ENCODE results near the gene NTRK2. TPM values are rescaled to one million over a fixed set of nuclear protein-coding genes. Genes with fewer than 3 reads are reported as not detected.

Gene NTRK2
- total RNA-seq, 2 experiments from 2014 or later: 0.02 TPM; not detected in 1

GRCh38 chr9:84670138-84671041 is 861 bp downstream of the NTRK2 start:
- Mint-ChIP-seq H3K27me3 (peaks cover 73% of the 10 kb centered on the region), H3K36me3 (no peaks in the 10 kb centered on the region), H3K4me3 (no peak overlapping the region), H3K9me3 (no peaks in the 10 kb centered on the region), H3K4me1 (peaks cover 13% of the 10 kb centered on the region), H3K27ac (no peak overlapping the region)
- peak; percentile 0 for DNase-seq

- Mint-ChIP-seq H3K4me3 (no peak overlapping the region), H3K4me1 (peaks cover 13% of the 10 kb centered on the region), H3K27me3 (peaks cover 69% of the 10 kb centered on the region), H3K9me3 (no peaks in the 10 kb centered on the region), H3K36me3 (no peaks in the 10 kb centered on the region), H3K27ac (no peak overlapping the region)
- DNase-seq: no peak
Observed at GRCh38 chr9:84671586-84672521, 2.3 kb downstream of the NTRK2 start.

GRCh38 chr9:84673806-84674205 is 4.3 kb downstream of the NTRK2 start:
- no peak overlapping the region for H3K27ac Mint-ChIP-seq
- H3K36me3 Mint-ChIP-seq: no peaks in the 10 kb centered on the region
- H3K27me3 Mint-ChIP-seq: peaks cover 51% of the 10 kb centered on the region
- DNase-seq: no peak
- no peaks in the 10 kb centered on the region for H3K9me3 Mint-ChIP-seq
- H3K4me1 Mint-ChIP-seq: peaks cover 7% of the 10 kb centered on the region
- no peak overlapping the region for H3K4me3 Mint-ChIP-seq

- no peak for DNase-seq
- Mint-ChIP-seq H3K4me3 (no peak overlapping the region), H3K4me1 (no peaks in the 10 kb centered on the region), H3K9me3 (no peaks in the 10 kb centered on the region), H3K36me3 (no peaks in the 10 kb centered on the region), H3K27me3 (peaks cover 25% of the 10 kb centered on the region), H3K27ac (no peak overlapping the region)
Observed at GRCh38 chr9:84677080-84677479, 7.6 kb downstream of the NTRK2 start.

- peaks cover 9% of the 10 kb centered on the region for H3K27me3 Mint-ChIP-seq
- no peaks in the 10 kb centered on the region for H3K36me3 Mint-ChIP-seq
- H3K9me3 Mint-ChIP-seq: no peaks in the 10 kb centered on the region
- no peak for DNase-seq
- H3K27ac Mint-ChIP-seq: no peak overlapping the region
- H3K4me3 Mint-ChIP-seq: no peak overlapping the region
- no peaks in the 10 kb centered on the region for H3K4me1 Mint-ChIP-seq
Observed at GRCh38 chr9:84679571-84679970, 10.0 kb downstream of the NTRK2 start.

- H3K4me1 Mint-ChIP-seq: no peaks in the 10 kb centered on the region
- no peaks in the 10 kb centered on the region for H3K9me3 Mint-ChIP-seq
- H3K27ac Mint-ChIP-seq: no peak overlapping the region
- no peak for DNase-seq
- H3K27me3 Mint-ChIP-seq: no peaks in the 10 kb centered on the region
- H3K4me3 Mint-ChIP-seq: no peak overlapping the region
- H3K36me3 Mint-ChIP-seq: no peaks in the 10 kb centered on the region
Observed at GRCh38 chr9:84681516-84682285, 12.2 kb downstream of the NTRK2 start.

- Mint-ChIP-seq H3K4me1 (no peaks in the 10 kb centered on the region), H3K27me3 (peaks cover 5% of the 10 kb centered on the region), H3K36me3 (no peaks in the 10 kb centered on the region), H3K9me3 (no peaks in the 10 kb centered on the region), H3K27ac (no peak overlapping the region), H3K4me3 (no peak overlapping the region)
- no peak for DNase-seq
Observed at GRCh38 chr9:84686068-84686467, 16.5 kb downstream of the NTRK2 start.

- H3K27me3 Mint-ChIP-seq: peaks cover 5% of the 10 kb centered on the region
- H3K4me3 Mint-ChIP-seq: no peak overlapping the region
- no peak overlapping the region for H3K27ac Mint-ChIP-seq
- H3K9me3 Mint-ChIP-seq: no peaks in the 10 kb centered on the region
- H3K36me3 Mint-ChIP-seq: no peaks in the 10 kb centered on the region
- DNase-seq: no peak
- no peaks in the 10 kb centered on the region for H3K4me1 Mint-ChIP-seq
Observed at GRCh38 chr9:84688956-84689355, 19.4 kb downstream of the NTRK2 start.

- Mint-ChIP-seq H3K4me3 (no peak overlapping the region), H3K27ac (no peak overlapping the region), H3K4me1 (peaks cover 2% of the 10 kb centered on the region), H3K36me3 (no peaks in the 10 kb centered on the region), H3K9me3 (no peaks in the 10 kb centered on the region), H3K27me3 (peaks cover 5% of the 10 kb centered on the region)
- no peak for DNase-seq
Observed at GRCh38 chr9:84691634-84692033, 22.1 kb downstream of the NTRK2 start.

- Mint-ChIP-seq H3K9me3 (no peaks in the 10 kb centered on the region), H3K27ac (no peak overlapping the region), H3K4me1 (peaks cover 2% of the 10 kb centered on the region), H3K4me3 (no peak overlapping the region), H3K36me3 (no peaks in the 10 kb centered on the region), H3K27me3 (no peaks in the 10 kb centered on the region)
- DNase-seq: no peak
Observed at GRCh38 chr9:84694248-84694647, 24.7 kb downstream of the NTRK2 start.

GRCh38 chr9:84697042-84697441 is 27.5 kb downstream of the NTRK2 start:
- Mint-ChIP-seq H3K27me3 (peaks cover 11% of the 10 kb centered on the region), H3K36me3 (no peaks in the 10 kb centered on the region), H3K4me1 (peaks cover 2% of the 10 kb centered on the region), H3K9me3 (no peaks in the 10 kb centered on the region), H3K4me3 (no peak overlapping the region), H3K27ac (no peak overlapping the region)
- DNase-seq: no peak

GRCh38 chr9:84697509-84698114 is 28.1 kb downstream of the NTRK2 start:
- Mint-ChIP-seq H3K27me3 (peaks cover 11% of the 10 kb centered on the region), H3K4me1 (peaks cover 2% of the 10 kb centered on the region), H3K9me3 (no peaks in the 10 kb centered on the region), H3K36me3 (no peaks in the 10 kb centered on the region), H3K4me3 (no peak overlapping the region), H3K27ac (no peak overlapping the region)
- peak; percentile 16 for DNase-seq

GRCh38 chr9:84698323-84698722 is 28.8 kb downstream of the NTRK2 start:
- peaks cover 2% of the 10 kb centered on the region for H3K4me1 Mint-ChIP-seq

GRCh38 chr9:84699984-84700383 is 30.5 kb downstream of the NTRK2 start:
- no peaks in the 10 kb centered on the region for H3K4me1 Mint-ChIP-seq
- no peak for DNase-seq
- no peaks in the 10 kb centered on the region for H3K36me3 Mint-ChIP-seq
- H3K27ac Mint-ChIP-seq: no peak overlapping the region
- peaks cover 11% of the 10 kb centered on the region for H3K27me3 Mint-ChIP-seq
- H3K4me3 Mint-ChIP-seq: no peak overlapping the region
- no peaks in the 10 kb centered on the region for H3K9me3 Mint-ChIP-seq

More at GRCh38 chr9:84698323-84698722, 28.8 kb downstream of the NTRK2 start:
- Mint-ChIP-seq H3K27ac (no peak overlapping the region), H3K4me3 (no peak overlapping the region), H3K9me3 (no peaks in the 10 kb centered on the region), H3K27me3 (peaks cover 11% of the 10 kb centered on the region), H3K36me3 (no peaks in the 10 kb centered on the region)
- no peak for DNase-seq
